GM12864 (cell line): Measurements from ENCODE around the gene DGKI.

Source experiments
- DNase-seq: peaks from one replicate; pipeline ENCODE4 v3.0.0-alpha.2; 2011; ENCODE audit warnings: low read depth
- H3K4me3 ChIP-seq: 2 replicates; pipeline ENCODE4 v1.5.1; 2011; ENCODE audit warnings: mild to moderate bottlenecking, low read depth, low read length, control low read depth
- TF ChIP-seq, protein P1 (sequence below): IDR thresholded peaks from 2 replicates; pipeline ENCODE4 v1.5.1; 2011; ENCODE audit warnings: low read depth, mild to moderate bottlenecking, moderate library complexity, low read length, control low read depth, inconsistent platforms; ENCODE audit errors: missing control alignments

The DGKI gene

DNA sequence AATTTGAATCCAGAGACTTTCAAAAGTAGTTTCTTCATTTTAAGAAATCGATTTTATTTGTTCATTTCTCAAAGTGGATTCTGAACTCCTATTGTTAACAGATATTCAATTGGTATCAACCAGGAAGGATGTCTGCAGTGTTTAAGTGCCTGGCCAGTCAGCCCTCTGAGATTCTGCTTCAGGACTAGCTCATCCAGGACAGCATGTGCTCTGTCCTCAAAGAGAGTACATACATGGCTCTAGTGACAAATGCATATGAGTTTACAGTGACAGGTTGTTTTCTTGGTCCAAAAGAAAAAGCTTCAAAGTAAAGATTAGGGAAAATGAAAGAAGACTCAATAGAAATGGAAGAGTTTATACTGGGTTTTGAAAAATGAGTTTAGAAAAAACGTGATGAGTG lies 494.8 kb downstream of the DGKI start:
- H3K4me3 ChIP-seq: no peak overlapping the region
- TF ChIP-seq, protein P1, sequence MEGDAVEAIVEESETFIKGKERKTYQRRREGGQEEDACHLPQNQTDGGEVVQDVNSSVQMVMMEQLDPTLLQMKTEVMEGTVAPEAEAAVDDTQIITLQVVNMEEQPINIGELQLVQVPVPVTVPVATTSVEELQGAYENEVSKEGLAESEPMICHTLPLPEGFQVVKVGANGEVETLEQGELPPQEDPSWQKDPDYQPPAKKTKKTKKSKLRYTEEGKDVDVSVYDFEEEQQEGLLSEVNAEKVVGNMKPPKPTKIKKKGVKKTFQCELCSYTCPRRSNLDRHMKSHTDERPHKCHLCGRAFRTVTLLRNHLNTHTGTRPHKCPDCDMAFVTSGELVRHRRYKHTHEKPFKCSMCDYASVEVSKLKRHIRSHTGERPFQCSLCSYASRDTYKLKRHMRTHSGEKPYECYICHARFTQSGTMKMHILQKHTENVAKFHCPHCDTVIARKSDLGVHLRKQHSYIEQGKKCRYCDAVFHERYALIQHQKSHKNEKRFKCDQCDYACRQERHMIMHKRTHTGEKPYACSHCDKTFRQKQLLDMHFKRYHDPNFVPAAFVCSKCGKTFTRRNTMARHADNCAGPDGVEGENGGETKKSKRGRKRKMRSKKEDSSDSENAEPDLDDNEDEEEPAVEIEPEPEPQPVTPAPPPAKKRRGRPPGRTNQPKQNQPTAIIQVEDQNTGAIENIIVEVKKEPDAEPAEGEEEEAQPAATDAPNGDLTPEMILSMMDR: no peak
- DNase-seq: no peak

DNA sequence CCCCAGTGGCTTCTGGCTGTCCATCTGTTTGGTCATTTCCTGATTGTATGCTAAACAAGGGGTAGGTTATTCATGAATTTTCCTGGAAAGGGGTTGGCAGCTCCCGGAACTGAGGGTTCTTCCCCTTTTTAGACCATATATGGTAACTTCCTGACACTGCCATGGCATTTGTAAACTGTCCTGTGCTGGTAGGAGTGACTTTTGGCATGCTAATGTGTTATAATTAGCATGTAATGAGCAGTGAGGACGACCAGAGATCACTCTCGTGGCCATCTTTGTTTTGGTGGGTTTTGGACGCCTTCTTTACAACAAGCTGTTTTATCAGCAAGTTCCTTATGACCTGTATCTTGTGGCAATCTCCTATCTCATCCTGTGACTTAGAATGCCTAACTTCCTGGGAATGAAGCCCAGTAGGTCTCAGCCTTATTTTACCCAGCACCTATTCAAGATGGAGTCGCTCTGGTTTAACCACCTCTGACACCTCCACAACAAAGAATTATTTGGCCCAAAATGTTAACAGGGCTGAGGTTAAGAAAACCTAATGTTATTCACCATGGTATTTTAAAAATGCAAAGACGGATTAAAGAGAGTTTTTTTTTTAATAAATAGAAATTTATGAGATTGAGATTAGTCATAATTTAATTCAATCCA lies 500.9 kb downstream of the DGKI start:
- no peak overlapping the region for H3K4me3 ChIP-seq
- TF ChIP-seq, protein P1: no peak
- no peak for DNase-seq

DNA sequence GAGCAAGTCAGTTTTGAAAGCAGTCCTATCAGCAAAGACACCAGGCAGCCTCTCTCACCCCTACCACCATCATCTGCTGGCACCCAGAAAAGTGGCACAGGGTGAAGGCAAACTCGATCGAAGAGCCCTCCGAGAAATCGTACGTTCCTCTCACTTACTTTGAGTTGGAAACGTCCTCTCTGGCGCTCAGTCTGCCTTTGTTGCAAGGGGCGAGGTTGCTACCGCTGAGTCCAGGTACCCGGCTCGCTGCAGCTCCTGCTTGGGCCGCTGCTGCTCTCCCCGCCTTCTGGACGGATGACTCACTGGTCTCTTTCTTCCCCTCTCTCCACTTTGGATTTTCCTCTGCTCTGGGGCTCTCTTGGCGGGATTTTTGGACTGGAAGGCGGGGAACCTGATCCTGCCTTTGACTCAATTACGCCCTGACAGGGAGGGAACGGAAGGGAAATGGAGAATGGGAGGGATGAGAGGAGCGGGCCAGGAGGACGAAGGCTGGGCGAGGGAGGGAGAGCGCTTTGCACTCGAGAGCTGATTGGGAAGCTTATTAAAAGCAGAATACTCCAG lies 503.4 kb downstream of the DGKI start, which contains the start of gene PTN:
TSS of gene PTN (minus strand) at position 453 of the 561 bp plus-strand sequence. CDS start 88,760 bp downstream, outside the sequence.
- no peak for DNase-seq
- H3K4me3 ChIP-seq: no peak within 1 kb of the TSS
- TF ChIP-seq, protein P1: no peak

DNA sequence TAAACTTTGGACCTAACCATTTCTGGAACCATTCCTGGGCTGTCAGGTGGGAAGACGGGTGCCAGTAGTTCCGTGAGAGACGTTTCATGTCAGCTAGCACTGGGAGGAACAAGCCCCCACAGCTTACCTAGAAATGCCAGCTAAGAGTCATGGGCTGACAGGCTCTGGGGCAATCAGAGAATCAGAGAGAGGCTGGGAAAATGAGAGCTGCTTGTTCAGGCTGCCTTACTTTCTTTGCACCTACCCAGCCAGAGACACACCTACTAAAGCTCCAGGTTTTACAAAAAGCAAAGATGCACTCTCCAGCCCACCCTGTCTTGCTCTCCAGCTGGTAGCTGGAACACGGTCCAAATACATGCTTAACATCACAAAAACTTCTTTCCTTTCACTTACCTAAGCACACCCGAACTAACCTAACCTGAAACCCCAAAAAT lies 503.9 kb downstream of the DGKI start:
- no peak for DNase-seq
- TF ChIP-seq, protein P1: no peak
- no peak overlapping the region for H3K4me3 ChIP-seq

DNA sequence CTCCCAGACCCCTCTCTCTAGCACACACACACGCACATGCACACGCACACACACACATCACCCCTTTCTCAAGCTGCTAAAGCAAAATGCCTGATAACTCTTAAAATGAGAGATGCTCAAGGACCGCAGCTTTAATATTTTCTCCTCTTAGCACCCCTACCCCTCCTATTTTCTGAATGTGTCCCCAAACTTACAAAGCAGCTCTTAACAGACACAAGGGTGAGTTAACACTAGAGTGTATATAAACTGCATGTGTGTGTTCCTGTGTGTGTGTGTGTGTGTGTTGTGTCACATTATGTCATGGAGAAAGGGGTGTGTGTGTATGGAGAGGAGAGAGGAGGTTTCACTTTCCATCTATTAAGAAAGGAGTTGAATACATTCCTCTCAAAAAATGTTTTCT lies 504.5 kb downstream of the DGKI start:
- no peak for DNase-seq
- H3K4me3 ChIP-seq: no peak overlapping the region
- TF ChIP-seq, protein P1: no peak

DNA sequence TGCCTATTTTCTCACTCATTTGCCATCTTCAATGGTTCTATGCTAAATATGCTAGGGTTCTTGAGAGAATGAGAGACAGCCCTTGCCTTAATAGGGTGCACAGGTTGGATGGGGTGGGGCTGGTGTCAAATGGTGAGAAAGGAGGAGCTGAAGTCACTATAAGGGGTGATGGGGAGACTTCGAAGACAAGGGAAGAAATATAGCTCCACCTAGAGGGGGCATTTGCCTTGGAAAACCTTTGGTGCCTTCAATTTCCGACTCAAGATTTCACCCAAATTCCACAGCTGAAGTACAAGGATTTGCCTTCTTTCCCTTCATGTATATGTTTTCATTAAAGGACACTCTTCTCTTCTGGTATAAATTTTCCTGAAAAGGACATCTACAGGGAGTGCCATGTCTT lies 508.9 kb downstream of the DGKI start:
- TF ChIP-seq, protein P1: no peak
- no peak for DNase-seq

DNA sequence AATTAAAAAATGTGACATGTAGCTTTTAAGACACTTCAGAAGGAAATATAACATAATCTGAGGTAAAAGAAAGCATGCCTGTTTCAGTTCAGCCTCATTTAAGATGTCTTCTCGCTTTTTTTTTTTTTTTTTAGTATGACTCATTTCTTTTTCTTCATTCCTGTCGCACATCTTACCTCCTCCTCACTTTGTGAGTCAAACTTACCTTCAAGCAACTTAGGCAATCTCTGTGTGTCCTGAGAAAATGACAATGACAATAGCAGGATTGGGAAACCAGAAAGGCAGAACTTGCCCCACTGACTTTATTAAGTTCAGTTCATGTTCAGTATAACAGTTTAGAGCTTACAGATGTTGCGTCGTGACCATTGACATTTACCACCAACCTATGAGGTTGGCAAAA lies 511.0 kb downstream of the DGKI start:
- DNase-seq: no peak
- TF ChIP-seq, protein P1: no peak
- no peak overlapping the region for H3K4me3 ChIP-seq

More for the DNA sequence above, 508.9 kb downstream of the DGKI start:
- H3K4me3 ChIP-seq: no peak overlapping the region
